Measurements from ENCODE around the gene IFI16. TPM values are rescaled to one million over a fixed set of nuclear protein-coding genes. Genes with fewer than 3 reads are reported as not detected.

IFI16 gene
- total RNA-seq, 4 donors from 2014 or later: 71.4 to 134 (median 116) TPM

DNA sequence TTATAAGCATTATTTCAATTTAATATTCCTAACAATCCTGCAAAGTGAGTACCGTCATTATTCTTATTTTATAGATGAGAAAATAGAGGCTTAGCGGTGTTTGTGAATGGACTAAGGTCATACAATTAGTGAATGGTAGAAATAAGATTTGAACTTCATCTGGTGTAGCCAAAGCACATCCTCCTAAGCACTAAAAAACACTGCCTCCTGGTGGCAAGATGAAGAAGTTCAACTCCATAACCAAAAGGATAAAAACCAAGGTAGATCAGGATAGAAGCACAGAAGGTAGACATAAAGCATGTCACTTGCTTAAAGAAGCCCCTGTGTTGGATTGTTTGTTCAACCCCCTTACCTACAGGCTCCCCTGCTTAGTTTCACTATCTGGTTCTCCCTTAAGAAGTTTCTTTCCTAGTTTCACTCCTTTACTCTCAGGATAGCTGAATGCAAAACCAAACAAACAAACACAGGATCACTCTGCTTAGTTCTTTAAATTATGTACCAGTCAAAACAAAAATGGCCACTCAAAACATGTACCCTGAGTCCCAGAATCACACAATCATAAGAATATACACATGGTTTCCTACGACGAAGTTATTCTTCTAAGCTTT lies 79.6 kb downstream of the IFI16 start:
- TF ChIP-seq, protein P1, sequence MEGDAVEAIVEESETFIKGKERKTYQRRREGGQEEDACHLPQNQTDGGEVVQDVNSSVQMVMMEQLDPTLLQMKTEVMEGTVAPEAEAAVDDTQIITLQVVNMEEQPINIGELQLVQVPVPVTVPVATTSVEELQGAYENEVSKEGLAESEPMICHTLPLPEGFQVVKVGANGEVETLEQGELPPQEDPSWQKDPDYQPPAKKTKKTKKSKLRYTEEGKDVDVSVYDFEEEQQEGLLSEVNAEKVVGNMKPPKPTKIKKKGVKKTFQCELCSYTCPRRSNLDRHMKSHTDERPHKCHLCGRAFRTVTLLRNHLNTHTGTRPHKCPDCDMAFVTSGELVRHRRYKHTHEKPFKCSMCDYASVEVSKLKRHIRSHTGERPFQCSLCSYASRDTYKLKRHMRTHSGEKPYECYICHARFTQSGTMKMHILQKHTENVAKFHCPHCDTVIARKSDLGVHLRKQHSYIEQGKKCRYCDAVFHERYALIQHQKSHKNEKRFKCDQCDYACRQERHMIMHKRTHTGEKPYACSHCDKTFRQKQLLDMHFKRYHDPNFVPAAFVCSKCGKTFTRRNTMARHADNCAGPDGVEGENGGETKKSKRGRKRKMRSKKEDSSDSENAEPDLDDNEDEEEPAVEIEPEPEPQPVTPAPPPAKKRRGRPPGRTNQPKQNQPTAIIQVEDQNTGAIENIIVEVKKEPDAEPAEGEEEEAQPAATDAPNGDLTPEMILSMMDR (IDR thresholded peaks at IDR 0.05; ENCODE audit: low read depth): no peak

DNA sequence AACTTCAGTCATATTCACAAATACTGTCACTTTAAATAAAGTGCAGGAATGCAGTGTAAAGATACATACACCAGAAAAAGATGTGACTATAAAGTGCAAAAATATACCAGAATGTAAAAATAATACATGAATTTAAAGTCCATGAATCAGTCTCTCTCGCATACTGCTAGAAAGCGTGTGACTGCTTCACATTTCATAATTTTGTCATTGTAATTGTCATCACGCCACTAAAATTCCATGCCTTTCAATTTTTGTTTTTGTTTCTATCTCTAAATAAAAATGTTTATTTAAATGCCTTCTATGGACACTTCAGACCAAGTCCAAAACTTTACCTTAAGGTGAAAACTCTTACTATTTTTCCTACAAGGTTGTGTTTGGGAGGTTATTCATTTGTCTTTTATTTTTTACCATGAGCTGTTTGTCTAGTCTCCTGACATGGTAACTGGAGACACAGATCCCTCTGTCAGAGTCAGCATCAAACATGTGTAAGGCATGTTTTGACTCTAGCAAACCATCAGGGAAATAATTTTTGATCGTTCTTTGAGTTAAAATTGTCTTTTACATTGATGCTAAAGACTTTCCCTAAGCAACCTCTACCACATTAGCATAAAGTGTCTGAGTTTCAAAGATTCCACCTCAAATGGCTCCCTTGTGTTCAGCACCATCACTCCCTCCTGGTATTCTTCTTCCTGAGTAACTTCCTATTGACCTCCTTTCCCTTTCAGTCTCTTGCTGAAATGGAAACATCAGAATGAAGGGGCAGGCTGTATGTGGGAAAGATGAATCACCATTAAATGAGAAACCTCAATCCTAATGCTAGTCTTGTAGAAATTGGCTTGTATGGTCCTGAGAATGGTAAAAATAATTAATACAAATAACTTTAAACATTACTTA lies 80.8 kb downstream of the IFI16 start:
- TF ChIP-seq, protein P1 (IDR thresholded peaks at IDR 0.05; ENCODE audit: low read depth): no peak

DNA sequence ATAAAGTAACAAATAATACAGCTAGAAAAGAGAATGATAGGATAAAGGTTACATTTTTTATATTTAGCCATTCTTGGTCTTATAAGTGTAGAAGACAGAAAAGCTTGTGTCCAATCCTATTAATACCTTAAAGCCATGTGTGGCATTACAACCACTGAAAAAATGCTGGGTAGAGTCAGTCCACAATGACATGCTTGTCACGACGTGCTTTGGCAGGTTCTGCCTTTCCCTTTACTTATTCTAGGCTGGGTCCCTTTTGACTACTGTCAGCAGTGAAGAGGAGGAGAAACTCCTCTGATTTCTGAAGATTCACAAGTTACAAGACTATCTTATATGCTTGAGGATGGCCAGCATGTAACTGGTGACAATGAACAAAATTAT lies 81.5 kb downstream of the IFI16 start:
- TF ChIP-seq, protein P1 (IDR thresholded peaks at IDR 0.05; ENCODE audit: low read depth): no peak

DNA sequence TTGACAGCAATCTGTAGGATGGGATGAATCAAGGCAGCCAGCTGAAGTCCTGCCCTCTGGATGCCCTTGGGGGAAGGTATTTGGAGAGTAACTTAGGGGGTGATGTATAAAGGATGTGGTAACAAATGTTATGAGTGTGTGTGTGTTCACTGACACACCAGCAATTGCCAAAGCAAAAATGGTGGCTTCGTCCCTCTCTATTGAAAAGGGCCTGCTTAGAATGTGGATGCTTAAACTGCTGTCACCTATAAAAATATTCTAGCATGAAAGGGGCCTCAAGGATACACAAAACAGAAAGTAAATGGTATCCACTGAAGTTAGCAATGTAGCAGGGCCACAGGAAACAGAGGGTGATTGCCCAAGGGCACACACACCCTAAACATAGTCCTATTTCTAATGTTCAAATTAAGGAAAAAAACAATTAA lies 81.9 kb downstream of the IFI16 start:
- TF ChIP-seq, protein P1 (IDR thresholded peaks at IDR 0.05; ENCODE audit: low read depth): no peak

DNA sequence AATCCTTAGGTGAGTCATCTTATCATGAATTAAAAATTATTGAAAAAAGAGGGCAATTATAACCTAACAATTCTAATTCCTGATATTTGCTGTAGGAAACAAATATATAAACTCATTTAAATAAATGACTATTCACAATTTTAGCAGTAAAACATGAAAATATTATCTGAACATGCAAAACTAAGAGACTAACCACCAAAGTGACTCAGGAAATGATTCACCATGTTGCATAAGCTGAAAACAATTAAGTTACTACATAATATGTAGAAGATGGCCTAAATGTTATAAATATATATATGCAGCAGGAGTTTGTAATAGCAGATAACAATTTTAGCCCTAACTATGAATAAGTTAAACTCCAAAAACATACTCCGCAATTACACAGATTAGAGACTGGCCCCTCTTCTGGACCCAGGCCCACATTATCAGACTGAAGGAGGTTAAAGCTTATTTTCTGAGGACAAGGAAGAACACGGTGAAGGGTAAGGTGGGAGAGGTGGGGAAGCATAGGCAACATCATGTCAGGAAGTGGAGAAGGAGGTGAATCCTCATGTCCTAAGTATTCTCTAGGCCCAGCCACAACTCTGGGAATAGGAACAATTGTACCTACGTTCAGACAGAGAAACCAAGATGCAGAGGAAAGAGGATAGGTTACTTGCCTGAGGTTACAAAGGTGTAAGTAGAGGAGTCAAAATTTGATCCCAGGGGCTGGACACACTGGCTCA lies 82.5 kb downstream of the IFI16 start:
- TF ChIP-seq, protein P1 (IDR thresholded peaks at IDR 0.05; ENCODE audit: low read depth): no peak

DNA sequence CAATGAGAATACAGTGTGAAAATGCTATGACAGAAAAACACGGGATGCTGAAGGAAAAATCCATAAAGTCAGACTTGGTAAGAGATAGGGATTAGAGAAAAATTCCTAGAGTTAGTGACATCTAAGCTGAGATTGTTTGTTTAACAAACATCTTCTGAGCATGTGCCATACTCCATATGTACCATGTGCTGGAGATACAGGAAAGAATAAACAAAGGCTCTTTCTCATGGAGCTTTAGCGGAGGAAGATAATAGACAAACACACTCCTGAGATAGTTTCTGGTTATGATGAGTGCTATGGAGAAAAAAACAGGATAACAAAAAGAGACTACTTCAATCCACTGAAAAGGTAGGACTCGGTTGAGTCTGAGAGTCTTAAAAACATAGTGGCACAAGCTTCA lies 88.9 kb downstream of the IFI16 start:
- TF ChIP-seq, protein P1 (IDR thresholded peaks at IDR 0.05; ENCODE audit: low read depth): no peak

DNA sequence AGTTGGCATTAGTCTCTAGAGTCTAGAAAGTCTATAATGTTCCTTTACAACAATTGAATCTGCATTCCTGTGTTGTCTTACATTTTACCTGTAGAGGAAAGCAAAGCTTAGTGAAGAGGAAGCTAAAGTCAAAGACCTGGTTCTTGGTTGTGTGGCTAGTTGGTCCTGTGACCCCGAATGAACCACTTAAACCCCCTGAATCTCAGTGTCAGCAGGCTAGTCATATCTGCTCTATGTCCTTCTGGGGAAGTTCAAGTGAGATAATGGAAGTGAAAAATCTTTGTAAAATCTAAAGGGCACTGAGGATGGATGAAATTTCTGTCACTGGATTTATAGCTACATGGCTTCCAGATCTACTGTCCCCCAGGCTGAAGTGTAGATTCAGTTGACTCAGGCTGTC lies 90.9 kb downstream of the IFI16 start:
- TF ChIP-seq, protein P1 (IDR thresholded peaks at IDR 0.05; ENCODE audit: low read depth): no peak

Data from subcutaneous adipose tissue (tissue), 4 donors.